Activated CD8-positive, alpha-beta memory T cell treated with anti-CD3 and anti-CD28 coated beads, Interleukin-2, amount 50 U/mL, for 1 hour (primary cell): ENCODE results near the gene P2RY8.
"Not testable (repeated sequence)": the region's sequence is repeated elsewhere in the genome, so short reads cannot be mapped to it uniquely, and the experiment has no call there.

ENCODE experiments used
- DNase-seq: peaks from one replicate; pipeline ENCODE4 v3.0.0-alpha.2; 2020; ENCODE audit errors: extremely low read depth

Gene P2RY8

DNA sequence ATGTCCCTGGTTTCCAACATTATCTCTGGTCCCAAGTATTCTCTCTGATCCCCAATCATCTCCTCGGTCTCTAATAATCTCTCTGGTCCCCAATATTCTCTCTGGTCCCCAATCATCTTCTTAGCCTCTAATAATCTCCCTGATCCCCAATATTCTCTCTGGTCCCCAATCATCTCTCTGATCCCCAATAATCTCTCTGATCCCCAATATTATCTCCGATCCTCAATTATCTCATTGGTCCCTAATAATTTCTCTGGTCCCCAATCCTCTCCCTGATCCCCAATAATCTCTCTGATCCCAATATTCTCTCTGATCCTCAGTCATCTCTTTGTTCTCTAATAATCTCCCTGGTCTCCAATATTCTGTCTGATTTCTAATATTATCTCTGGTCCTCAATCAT lies 16.6 kb downstream of the P2RY8 start:
- DNase-seq, result no peak

DNA sequence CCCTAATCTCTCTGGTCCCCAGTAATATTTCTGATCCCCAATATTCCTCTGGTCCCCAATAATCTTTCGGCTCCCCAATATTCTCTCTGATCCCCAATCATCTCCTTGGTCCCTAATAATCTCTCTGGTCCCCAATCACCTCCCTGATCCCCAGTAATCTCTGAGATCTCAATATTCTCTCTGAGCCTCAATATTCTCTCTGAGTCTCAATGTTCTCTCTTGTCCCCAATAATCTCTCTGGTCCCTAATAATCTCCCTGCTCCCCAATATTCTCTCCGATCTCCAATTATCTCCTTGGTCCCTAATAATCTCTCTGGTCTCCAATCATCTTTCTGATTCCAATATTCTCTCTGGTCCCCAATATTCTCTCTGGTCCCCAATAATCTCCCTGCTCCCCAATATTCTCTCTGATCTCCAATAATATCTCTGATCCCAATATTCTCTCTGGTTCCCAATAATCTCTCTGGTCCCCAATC lies 17.9 kb downstream of the P2RY8 start:
- no peak for DNase-seq

DNA sequence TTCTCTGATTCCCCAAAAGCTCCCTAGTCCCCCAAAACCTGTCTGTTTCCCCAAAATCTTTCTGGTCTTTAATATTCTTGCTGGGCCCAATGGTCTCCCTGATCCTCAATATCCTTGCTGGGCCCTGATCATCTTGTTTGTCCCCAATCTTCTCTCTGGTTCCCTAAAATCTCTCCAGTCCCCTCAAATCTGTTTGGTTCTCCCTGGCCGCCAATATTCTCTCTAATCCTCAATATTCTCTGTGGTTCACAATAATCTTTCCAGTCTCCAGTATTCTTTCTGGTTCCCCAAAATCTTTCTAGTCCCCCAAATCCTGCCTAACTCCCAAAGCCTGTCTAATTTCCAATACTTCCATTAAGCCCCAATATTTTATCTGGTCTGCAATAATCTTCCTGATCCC lies 18.5 kb downstream of the P2RY8 start:
- no peak for DNase-seq

DNA sequence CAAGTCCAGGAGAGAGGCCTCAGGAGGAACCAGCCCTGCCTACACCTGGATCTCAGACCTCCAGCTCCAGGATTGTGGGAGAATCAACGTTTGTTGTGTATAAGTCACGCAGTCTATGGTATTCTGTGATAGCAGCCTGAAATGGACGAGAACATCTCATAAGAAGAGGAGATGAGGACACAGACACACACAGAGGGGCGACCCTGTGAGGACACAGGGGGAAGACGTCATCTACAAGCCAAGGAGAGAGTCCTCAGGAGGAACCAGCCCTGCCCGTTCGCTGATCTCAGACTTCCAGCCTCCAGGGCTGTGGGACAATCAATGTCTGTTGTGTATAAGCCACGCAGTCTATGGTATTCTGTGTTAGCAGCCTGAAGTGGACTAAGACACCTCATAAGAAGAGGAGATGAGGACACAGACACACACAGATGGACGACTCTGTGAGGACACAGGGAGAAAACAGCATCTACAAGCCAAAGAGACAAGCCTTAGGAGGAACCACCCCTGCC lies 20.3 kb downstream of the P2RY8 start:
- no peak for DNase-seq

DNA sequence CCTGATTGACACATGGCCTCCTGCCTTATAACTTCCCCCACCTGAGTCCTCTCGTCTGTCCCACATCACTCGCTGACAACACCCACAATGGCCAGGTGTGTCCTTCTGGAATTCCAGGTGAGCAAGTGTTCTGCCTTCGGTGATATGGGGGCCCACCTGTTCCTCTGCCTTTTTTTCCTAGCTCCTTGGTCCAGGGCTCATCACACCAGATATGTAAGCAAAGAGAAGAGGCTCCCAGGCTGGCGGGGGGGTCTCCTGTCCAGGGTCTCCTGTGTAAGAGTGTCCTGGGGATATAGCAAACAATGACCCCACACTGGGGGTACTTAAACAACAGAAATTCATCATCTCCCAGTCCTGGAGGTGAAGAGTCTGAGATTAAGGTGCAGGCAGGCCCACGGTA lies 25.2 kb downstream of the P2RY8 start:
- no peak for DNase-seq

DNA sequence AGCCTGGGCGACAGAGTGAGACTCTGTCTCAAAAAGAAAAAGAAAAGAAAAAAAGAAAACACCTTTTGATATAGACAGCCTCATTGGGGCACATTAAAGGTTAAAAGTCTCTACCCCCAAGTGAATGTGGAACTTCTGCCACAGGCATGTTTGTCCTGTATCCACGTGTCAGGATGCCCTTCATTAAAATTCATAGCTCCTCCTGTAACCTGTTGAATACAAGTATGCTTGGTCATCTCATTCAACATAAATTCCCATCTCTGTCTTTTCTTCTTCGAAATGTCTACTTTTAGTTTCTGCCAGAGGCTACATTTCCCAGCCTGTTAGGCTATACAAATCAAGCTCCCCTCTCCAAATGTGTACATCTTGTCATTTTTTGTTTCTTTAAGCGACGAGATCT lies 25.8 kb downstream of the P2RY8 start:
- DNase-seq, result no peak

DNA sequence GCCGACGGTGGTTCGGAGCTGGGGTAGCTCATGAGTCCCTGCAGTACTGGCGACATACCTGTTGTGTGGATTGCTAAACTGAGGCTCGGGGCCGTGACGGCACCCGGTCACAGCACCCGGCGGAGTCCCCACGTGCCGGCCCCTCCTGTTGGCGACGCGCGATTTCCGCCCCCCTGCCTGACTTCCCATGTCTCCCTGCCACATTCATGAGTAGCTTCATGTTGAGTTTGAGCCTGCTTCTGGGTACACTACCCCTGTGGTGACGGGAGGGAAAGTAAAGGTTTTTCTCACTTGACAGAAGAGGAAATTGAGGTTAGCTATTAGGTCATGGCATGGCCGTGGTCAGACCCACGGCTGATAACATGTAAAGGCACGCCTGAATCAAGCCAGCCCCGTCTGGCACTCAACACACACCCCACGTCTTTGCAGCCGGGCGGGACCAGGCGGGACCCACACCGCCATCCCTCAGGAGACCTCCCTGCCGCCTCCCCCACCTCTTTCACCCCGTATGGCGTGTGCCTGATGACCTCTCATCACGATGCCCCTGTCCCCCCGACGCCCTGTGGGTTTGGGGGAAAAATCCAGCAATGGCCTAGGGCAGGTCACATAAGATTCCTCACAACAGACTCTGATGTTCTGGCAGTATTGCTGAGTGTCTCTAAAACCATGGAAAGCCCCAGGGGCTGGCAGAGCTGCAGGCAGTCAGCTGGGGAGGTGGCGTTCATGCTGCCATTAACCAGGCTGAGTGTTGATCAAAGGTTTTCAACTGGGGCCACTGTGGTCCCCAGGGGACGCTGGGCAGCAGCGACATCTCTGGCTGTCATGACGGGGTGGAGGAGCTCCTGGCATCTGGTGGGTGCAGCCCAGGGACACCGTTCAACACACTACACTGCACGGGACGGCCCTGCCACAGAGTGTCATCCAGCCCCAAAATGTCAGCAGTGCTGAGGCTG lies 29.2 kb downstream of the P2RY8 start:
- DNase-seq, result peak; percentile 19

DNA sequence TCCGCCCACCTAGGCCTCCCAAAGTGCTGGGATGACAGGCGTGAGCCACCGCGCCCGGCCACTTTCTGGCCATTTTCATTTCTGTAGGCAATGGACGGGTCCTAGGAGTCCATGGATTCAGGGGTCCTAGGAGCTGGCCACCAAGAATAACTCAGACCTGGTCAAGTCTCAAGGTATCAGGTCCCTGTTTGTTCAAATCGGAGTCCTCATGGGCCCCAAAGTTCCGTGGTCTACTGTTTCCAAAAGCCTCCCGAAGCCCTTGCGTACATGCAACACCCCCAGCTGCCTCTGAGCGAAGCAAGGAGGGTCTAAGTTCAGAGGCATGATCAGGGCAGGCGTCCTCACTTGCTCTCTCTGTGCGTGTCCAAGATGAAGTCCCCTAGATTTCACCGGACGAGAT lies 30.1 kb downstream of the P2RY8 start:
- DNase-seq, result no peak

DNA sequence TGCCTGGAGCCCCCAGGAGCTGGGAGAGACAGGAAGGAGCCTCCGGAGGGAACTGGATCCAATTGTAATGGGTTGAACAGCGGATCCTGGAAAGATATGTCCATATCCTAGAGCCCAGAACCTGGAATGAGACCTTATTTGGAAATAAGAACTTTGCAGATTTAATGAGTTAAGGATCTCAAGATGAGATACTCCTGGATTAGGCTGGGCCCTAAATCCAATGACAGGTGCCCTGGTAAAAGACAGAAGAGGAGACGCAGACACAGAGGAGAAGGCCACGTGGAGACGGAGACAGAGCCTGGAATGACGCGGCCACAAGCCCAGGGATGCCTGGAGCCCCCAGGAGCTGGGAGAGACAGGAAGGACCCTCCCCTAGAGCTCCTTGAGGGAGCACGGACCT lies 34.1 kb downstream of the P2RY8 start:
- DNase-seq, result no peak

DNA sequence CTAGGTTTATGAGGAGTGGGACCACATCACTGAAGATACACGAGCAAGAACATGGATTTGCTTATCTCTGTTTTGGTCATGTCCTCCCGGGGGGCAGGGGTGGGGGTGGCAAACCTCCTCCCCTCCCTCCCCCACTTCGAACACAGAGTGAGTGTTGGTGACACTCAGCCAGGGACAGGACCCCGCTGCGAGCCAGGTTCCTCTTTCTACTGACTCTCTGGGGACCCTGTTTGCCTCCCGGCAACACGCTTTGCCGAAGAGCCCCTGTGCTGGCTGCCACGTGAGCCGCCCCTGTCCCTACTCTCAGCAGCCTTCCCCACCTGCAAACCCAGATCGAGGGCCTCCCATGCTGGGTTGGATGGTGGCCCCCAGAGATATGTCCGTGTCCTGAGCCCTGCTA lies 34.7 kb downstream of the P2RY8 start:
- no peak for DNase-seq

DNA sequence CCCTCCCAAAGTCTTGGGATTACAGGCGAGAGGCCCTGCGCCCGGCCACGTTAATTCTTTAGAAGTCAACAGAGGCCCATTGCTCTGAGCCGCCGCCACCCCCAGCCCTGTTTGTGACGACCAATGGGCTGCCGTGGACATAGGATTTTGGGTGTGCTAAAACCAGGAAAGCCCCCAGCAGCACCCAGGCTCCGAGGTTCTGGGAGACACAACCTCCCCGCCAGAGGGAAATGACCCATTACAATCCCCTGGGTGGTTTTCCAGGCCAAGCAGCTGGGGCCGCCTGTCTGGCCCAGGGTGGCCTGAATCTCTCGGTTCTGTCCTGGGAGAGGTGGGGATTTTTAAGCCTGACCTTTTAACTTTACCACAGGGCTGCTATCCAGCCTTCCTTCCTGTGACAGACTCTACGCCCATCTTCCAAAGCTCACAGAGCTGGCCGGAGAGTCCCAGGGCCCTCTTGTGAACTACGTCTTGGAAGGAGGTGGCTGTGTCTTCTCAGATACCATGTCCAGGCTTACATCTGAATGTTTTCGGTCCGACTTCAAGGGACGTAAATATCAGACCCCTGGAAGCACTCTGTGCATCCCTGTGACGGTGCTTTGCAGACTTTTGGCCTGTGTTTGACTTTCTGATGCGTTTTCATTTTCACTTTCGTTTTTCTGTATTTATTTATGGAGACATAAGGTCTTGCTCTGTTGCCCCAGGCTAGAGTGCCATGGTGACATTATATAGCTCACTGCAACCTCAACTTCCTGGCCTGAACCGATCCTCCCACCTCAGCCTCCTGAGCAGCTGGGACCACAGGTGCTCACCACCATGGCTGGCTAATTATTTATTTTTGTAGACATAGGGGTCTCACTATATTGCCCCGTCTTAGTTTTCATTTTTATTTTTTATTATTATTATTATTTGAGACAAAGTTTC lies 36.0 kb downstream of the P2RY8 start:
- DNase-seq, result no peak

DNA sequence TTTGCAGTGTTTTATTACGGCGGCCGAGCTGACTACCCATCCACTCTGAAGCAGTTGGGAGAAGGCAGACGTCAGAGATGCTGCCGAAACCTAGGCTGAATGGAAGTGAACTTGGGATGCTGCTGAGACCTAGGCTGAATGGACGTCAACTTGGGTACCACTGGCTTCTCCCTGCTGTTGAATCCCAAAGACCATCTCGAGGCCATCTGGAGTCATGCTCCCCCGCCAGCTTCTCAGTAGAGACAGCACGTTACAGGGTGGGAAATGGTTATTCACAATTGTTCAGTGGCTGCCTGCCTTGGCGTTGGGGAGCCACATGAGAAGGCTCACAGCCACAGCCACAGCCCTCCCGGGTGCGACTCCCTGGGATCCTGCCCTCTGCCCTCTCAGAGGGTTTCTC lies 40.9 kb downstream of the P2RY8 start:
- DNase-seq, result no peak

DNA sequence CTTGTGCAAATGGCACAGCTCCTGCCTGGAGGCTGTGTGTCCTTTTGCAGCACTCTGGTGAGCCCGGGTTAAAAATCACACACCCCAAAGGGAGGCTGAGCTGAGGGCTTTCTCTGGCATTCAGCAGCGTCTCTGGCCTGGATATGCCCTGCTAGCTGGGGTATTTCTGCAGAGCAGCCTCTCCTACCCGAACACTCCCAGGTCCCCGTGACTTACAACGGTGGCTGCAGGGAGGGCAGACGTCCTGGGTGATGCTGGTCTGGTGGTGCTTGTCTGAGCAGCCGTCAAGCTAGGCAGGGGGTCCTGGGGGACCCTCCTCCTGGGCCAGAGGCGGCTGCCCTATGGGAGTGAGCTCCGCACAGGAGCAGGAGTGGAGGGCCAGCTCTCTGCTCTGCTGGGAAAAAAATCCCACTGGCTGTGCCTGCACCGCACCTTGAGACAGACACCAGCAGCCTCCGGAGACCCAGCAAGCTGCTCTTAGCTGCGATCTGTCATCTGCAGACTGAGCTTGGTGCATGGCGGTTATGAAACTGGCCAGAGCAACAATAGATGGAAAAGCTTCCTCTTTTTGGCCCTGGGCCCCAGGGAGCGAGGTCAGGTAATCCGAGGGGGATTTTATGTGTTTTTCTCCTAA lies 43.0 kb downstream of the P2RY8 start:
- no peak for DNase-seq

DNA sequence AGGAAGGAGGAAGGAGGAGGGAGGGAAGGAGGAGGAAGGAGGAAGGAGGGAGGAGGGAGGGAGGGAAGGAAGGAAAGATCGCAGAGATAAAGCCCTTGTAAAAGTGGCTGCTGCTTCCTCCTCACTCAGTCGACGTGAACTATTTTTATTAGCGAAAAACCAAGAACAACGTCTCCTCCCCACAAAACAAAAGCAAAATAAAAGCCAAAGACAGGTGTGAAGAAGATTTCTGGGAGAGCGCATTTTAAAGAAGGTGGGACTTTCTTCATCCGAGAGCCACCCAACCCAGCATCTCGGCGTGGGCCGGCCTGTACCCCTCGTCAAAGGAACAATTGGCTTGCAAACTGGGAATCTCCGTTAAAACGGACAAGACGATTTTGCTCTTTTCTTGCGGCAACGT lies 43.6 kb downstream of the P2RY8 start:
- no peak for DNase-seq

DNA sequence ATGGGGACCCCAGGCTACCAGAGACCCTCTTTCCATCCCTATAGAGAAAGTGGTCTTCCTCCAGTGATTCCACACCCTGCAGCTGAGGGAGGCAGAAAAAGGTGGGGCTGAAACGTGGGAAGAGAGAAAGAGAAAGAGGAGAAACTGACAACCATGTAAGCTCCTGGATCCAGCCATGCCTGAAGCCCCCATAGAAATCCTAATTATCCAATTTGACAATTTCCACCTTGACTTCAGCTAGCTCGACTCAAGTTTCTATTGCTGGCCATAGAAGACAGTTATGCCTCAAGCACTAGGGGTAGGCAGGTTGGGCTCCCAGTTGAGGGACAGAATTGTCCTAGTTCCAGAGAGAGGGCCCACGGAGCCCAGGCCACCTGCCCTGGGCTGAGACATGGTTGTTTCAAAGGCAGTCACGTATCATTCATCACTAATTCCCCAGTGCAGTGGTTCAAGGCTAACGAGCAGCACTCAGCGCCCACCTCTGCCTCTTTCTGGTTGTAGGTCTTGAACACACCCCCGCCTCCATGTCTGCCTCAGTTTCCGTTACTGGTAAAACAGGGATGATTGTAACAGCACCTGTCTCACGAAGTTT lies 44.5 kb downstream of the P2RY8 start:
- DNase-seq, result no peak

DNA sequence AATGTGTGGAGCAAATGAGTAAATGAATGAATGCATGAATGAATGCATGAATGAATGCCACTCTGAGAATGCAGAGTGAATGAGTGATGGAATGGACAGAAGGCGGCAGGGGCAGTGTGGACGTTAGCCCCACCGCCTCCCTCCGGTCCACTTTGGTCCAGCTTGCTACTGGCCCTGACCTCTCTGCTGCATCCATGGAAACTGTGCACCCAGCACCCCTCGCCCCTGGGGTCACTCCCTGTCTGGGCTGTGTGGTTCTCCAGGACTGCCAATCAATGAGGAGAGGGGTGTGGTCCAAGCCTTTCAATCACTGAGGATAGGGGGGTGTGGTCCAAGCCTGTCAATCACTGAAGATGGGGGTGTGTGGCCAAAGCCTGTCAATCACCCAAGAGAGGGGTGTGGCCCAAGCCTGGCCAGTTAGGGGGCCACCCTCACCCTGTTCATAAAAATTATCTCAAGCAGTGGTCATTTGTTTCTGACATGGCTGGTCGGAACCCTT lies 45.1 kb downstream of the P2RY8 start:
- no peak for DNase-seq

DNA sequence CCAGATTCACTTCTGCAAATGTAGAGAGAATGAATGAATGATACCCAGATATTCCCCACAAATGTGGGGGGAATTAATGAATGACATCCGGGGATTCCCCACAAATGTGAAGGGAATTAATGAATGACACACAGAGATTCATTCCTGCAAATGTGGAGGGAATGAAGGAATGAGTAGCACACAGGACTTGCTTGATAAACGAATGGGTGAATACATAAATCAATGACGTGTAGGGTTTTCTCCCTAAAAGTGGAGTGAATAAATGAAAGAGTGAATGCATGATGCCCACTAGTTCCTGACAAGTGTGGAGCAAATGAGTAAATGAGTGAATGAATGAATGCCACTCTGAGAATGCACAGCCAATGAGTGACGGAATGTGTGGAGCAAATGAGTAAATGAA lies 45.7 kb downstream of the P2RY8 start:
- DNase-seq, result not testable (repeated sequence)

DNA sequence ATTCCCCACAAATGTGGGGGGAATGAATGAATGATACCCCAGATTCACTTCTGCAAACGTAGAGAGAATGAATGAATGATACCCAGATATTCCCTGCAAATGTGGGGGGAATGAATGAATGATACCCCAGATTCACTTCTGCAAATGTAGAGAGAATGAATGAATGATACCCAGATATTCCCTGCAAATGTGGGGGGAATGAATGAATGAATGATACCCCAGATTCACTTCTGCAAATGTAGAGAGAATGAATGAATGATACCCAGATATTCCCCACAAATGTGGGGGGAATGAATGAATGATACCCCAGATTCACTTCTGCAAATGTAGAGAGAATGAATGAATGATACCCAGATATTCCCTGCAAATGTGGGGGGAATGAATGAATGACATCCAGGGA lies 46.3 kb downstream of the P2RY8 start:
- DNase-seq, result not testable (repeated sequence)

DNA sequence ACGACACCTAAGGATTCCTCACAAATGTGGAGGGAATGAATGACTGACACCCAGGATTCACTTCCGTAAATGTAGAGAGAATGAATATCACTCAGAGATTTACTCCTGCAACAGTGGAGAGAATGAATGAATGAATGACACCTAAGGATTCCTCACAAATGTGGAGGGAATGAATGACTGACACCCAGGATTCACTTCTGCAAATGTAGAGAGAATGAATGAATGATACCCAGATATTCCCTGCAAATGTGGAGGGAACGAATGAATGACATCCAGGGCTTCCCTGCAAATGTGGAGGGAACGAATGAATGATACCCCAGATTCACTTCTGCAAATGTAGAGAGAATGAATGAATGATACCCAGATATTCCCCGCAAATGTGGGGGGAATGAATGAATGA lies 47.6 kb downstream of the P2RY8 start:
- not testable (repeated sequence) for DNase-seq

DNA sequence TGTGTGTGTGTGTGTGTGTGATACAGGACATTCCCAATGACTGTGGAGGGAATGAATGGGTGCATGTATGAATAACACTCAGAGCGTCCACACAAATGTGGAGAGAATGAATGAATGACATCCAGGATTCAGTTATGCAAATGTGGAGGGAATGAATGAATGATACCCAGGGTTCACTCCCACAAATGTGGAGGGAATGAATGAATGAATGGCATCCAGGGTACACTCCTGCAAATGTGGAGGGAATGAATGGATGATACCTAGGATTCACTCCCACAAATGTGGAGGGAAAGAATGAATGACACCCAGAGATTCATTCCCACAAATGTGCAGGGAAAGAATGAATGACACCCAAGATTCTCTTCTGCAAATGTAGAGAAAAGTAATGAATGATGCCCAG lies 48.2 kb downstream of the P2RY8 start:
- DNase-seq, result no peak

DNA sequence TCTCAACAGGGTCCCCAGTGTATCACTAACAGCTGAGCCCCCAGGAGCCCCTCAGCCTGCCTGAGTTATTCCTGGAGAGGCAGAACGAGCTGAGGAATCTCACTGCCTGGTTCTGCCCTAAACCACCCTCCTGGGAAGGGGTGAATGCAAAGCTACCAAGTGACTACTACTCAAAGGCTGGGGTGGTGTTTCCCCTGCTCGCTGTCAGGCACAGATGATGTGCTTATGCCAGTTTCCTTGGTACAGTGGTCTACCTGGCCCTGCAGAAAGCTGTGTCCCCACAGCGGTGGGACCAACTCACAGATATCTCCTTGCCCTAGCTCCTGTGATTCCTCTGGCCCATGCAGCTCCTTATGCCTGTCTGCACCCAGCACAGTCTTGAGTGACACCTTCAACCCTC lies 48.8 kb downstream of the P2RY8 start:
- no peak for DNase-seq
